ENCODE results near the gene SPEG.

Gene SPEG

GRCh38 chr2:219496825-219497494 lies 62.3 kb downstream of the SPEG start:
- peak; percentile 30 for DNase-seq (ENCODE audit: low read depth)
- TF ChIP-seq CTCF (IDR thresholded peaks at IDR 0.05; ENCODE audit: insufficient read depth, low read depth, low read length, missing control alignments) = no peak
- H3K4me3 ChIP-seq (ENCODE audit: low read length) = no peak overlapping the region

GRCh38 chr2:219497495-219498279 lies 63.0 kb downstream of the SPEG start:
- peak; percentile 58 for DNase-seq (ENCODE audit: low read depth)
- peak overlapping the region; percentile 73 for H3K4me3 ChIP-seq (ENCODE audit: low read length)
- TF ChIP-seq CTCF (IDR thresholded peaks at IDR 0.05; ENCODE audit: insufficient read depth, low read depth, low read length, missing control alignments) = no peak

GRCh38 chr2:219498280-219499057 lies 63.8 kb downstream of the SPEG start, which contains the start of gene GMPPA:
TSS of gene GMPPA (plus strand) at chr2:219498891. CDS start at chr2:219499976, 1,085 bp downstream.
- peak; percentile 99 for DNase-seq (ENCODE audit: low read depth)
- peak within 1 kb of the TSS; percentile 73 for H3K4me3 ChIP-seq (ENCODE audit: low read length)
- TF ChIP-seq CTCF (IDR thresholded peaks at IDR 0.05; ENCODE audit: insufficient read depth, low read depth, low read length, missing control alignments) = peak; percentile 21

GRCh38 chr2:219499058-219499307 lies 64.3 kb downstream of the SPEG start:
- peak overlapping the region; percentile 73 for H3K4me3 ChIP-seq (ENCODE audit: low read length)
- DNase-seq (ENCODE audit: low read depth) = no peak
- TF ChIP-seq CTCF (IDR thresholded peaks at IDR 0.05; ENCODE audit: insufficient read depth, low read depth, low read length, missing control alignments) = no peak

- TF ChIP-seq CTCF (IDR thresholded peaks at IDR 0.05; ENCODE audit: insufficient read depth, low read depth, low read length, missing control alignments) = no peak
- no peak for DNase-seq (ENCODE audit: low read depth)
- peak overlapping the region; percentile 73 for H3K4me3 ChIP-seq (ENCODE audit: low read length)
Measured at GRCh38 chr2:219499555-219499954, 64.9 kb downstream of the SPEG start.

GRCh38 chr2:219500135-219500534 lies 65.5 kb downstream of the SPEG start:
- TF ChIP-seq CTCF (IDR thresholded peaks at IDR 0.05; ENCODE audit: insufficient read depth, low read depth, low read length, missing control alignments) = no peak
- no peak for DNase-seq (ENCODE audit: low read depth)
- H3K4me3 ChIP-seq (ENCODE audit: low read length) = no peak overlapping the region
